WTC11 (cell line): ENCODE measurements around the gene C12orf75.

ENCODE experiments used
- CTCF ChIP-seq: fragments of 200-600 bp; IDR thresholded peaks from 2 replicates; pipeline ENCODE4 v1.8.0; 2022; ENCODE audit warnings: antibody characterized with exemption
- RELA ChIP-seq: sonication (generic); formaldehyde crosslinking; IDR thresholded peaks from 2 replicates; pipeline ENCODE4 v1.8.1; 2022; ENCODE audit warnings: missing genetic modification reagents, mild to moderate bottlenecking, borderline replicate concordance
- USF1 ChIP-seq: sonication (generic); formaldehyde crosslinking; IDR thresholded peaks from 2 replicates; pipeline ENCODE4 v1.8.0; 2022; ENCODE audit warnings: mild to moderate bottlenecking, missing genetic modification reagents
- ZNF121 ChIP-seq: sonication (generic); formaldehyde crosslinking; IDR thresholded peaks from 2 replicates; pipeline ENCODE4 v1.8.0; 2023; ENCODE audit warnings: missing genetic modification reagents
- ZNF532 ChIP-seq: fragments of 250-450 bp; sonication (Bioruptor Pico); IDR thresholded peaks from 2 replicates; pipeline ENCODE4 v1.9.0; 2021; ENCODE audit warnings: mild to moderate bottlenecking, borderline replicate concordance

- TF ChIP-seq CTCF (no peak), ZNF532 (CRISPR knock-in tag) (no peak), USF1 (CRISPR knock-in tag) (no peak), RELA (no peak), ZNF121 (CRISPR knock-in tag) (no peak)
Observed at GRCh38 chr12:105402366-105402765, 71.9 kb downstream of the C12orf75 start.
